Measurements from ENCODE around the gene HNRNPA1.

GRCh38 chr12:54270345-54270744, 10.2 kb upstream of the HNRNPA1 start:
- TF ChIP-seq EZH2 (IDR thresholded peaks at IDR 0.05; ENCODE audit: borderline replicate concordance, low read depth, low read length, poor library complexity, severe bottlenecking) (no peak), CTCF (conservative IDR thresholded peaks at IDR 0.05; ENCODE audit: low read depth, low read length) (no peak)
